Activated naive CD8-positive, alpha-beta T cell treated with anti-CD3 and anti-CD28 coated beads, Interleukin-2, amount 50 U/mL, for 24 hours (primary cell): ENCODE measurements around the gene ASAH2B.
"Not testable (repeated sequence)": the region's sequence is repeated elsewhere in the genome, so short reads cannot be mapped to it uniquely, and the experiment has no call there.

Source experiments
- ATAC-seq: fragments of 150-1000 bp; cut with Tn5 transposase; one replicate; pipeline ENCODE4 v1.10.0; 2021
- DNase-seq: peaks from one replicate; pipeline ENCODE4 v3.0.0; 2021
- H3K27ac Mint-ChIP-seq: one replicate; pipeline ENCODE4 v1.8.0; 2021; ENCODE audit warnings: mild to moderate bottlenecking, mixed read lengths
- H3K27me3 Mint-ChIP-seq: one replicate; pipeline ENCODE4 v1.8.0; 2021; ENCODE audit warnings: mixed read lengths
- H3K36me3 Mint-ChIP-seq: one replicate; pipeline ENCODE4 v1.8.0; 2021; ENCODE audit warnings: low read depth, mixed read lengths
- H3K4me1 Mint-ChIP-seq: one replicate; pipeline ENCODE4 v1.8.0; 2021; ENCODE audit warnings: mixed read lengths
- H3K4me3 Mint-ChIP-seq: one replicate; pipeline ENCODE4 v1.8.0; 2021; ENCODE audit warnings: mild to moderate bottlenecking, moderate library complexity, mixed read lengths
- H3K9me3 Mint-ChIP-seq: one replicate; pipeline ENCODE4 v1.8.0; 2021; ENCODE audit warnings: mixed read lengths

The ASAH2B gene

DNA sequence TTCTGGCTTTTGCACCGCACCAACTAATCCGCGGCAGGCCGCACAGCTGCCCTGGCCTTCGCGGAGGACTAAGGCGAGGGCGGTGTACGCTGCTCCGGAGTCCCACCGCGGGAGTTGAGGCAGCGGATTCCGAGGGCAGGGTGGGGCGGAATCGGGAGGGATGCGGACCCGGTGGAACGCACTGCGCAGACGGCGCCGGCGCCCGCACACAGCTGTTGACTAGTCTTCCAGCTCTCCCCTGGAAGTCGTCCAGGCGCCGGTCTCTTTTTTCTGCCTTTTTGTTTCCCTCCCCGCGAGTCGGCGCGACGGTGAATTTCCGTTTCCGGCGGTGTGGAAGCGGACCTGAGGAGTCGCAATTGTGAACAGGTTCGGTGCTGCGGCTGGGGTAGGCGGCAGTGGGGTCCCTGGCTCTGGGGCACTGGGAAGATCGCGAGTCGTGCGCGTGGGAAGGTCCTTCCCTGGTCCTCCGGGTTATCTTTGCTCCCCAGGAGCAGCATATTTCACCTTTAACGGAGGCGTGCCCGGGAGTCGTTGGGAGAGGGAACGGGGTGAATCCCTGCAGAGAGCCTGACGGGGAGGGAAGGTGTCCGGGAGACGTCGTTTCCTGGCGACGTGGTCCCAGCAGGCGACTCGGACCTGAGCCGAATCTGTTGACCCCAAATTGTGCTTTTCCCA is at the start of gene ASAH2B:
Gene ASAH2B, plus strand, starts transcription at position 319 of the 675 bp plus-strand sequence. CDS start 5,195 bp downstream, outside the sequence.
- H3K4me1 Mint-ChIP-seq: peaks cover 21% of the 10 kb centered on the region

DNA sequence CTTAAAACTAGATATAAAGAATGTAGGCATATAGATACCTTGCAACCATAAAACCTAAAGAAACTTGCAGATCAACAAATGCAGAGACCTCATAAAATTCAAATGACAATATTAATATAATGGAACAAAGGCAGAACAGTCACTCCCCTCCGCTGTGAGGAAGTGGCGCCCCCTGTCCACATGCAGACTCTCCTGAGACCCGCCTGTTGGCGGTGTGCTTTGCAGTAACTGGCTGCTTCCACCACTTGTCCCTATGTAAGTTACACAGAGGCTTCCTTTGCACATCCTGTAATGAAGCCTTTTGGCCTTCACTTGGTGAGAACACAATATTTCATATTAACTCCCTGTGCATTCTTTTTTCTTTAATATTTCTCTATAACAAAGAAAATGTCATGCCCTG is 41.9 kb upstream of the ASAH2B start:
- DNase-seq, H3K27ac Mint-ChIP-seq, H3K27me3 Mint-ChIP-seq, H3K36me3 Mint-ChIP-seq, H3K9me3 Mint-ChIP-seq, H3K4me1 Mint-ChIP-seq, H3K4me3 Mint-ChIP-seq: not testable (repeated sequence)
- ATAC-seq: peak; percentile 63

More for the DNA sequence above, at the start of gene ASAH2B:
- peak within 1 kb of the TSS; percentile 92 for H3K27ac Mint-ChIP-seq
- DNase-seq (peak; percentile 80), ATAC-seq (peak; percentile 81)
- no peaks in the 10 kb centered on the region for H3K9me3 Mint-ChIP-seq
- H3K4me3 Mint-ChIP-seq: peak within 1 kb of the TSS; percentile 91
- H3K27me3 Mint-ChIP-seq: no peaks in the 10 kb centered on the region
- no peaks in the 10 kb centered on the region for H3K36me3 Mint-ChIP-seq

DNA sequence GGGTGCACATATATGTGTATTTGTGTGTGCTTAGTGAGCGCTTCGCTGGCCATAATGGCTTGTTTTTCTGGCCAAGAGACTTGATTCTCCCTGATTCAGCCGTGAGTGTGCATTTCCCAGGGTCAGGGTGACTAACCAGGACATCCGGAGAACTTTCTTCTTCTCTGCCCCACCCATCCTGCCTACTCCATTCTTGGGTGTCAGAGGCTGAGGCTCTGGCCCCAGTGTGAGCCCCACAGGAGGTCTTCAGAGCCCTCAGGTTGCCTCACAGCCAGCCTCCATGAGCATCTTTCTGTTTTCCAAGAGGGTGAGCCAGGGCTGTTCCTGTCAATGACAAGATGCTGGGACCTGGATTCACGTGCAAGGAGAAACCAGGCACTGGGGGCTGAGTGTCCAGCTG is 37.8 kb upstream of the ASAH2B start:
- H3K27ac Mint-ChIP-seq: not testable (repeated sequence)

DNA sequence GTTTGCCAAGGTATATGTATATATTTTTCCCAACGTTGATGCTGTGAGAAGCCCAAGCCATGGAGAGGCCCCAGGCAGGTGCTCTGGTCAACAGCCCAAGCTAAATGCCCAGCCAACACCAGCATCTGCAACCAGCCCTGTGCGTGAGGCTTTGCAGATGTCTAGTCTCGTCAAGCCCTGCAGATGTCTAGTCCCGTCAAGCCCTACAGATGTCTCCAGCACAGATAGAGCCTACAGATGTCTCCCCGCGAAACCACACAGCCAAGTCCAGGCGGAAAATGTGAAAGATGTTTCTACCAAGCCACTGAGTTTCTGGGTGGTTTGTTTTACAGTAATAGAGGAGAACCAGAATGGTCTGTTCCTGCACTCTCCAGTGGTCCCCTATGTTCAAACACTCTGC is 36.7 kb upstream of the ASAH2B start:
- not testable (repeated sequence) for ATAC-seq, H3K36me3 Mint-ChIP-seq, DNase-seq, H3K27me3 Mint-ChIP-seq, H3K4me1 Mint-ChIP-seq, H3K27ac Mint-ChIP-seq, H3K9me3 Mint-ChIP-seq, H3K4me3 Mint-ChIP-seq

More for the DNA sequence above, 37.8 kb upstream of the ASAH2B start:
- not testable (repeated sequence) for ATAC-seq, H3K9me3 Mint-ChIP-seq, H3K4me3 Mint-ChIP-seq, H3K4me1 Mint-ChIP-seq, DNase-seq, H3K36me3 Mint-ChIP-seq, H3K27me3 Mint-ChIP-seq

DNA sequence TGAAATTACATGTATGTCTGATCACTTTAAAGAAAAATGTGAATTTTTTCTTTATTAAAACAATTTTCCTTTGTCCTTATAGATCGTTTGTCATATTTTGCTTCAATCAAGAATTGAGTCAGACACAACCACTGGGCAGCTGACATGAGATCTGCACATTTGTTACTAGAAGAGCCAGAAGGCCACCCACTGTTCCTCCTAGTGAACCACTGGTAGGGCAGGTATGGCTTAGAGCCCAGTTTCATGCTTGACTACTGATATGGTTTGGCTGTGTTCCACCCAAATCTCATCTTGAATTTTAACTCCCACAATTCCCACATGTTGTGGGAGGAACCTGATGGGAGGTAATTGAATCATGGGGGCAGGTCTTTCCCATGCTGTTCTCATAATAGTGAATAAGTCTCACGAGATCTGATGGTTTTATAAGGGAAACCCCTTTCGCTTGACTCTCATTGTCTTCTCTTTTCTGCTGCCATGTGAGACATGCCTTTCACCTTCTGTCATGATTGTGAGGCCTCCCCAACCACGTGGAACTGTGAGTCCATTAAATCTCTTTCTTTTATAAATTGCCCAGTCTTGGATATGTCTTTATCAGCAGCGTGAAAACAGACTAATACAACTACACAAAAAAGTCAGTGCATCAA is 35.2 kb upstream of the ASAH2B start:
- not testable (repeated sequence) for H3K27ac Mint-ChIP-seq, DNase-seq, H3K36me3 Mint-ChIP-seq, H3K27me3 Mint-ChIP-seq, H3K9me3 Mint-ChIP-seq, H3K4me1 Mint-ChIP-seq, H3K4me3 Mint-ChIP-seq
- ATAC-seq: peak; percentile 36

DNA sequence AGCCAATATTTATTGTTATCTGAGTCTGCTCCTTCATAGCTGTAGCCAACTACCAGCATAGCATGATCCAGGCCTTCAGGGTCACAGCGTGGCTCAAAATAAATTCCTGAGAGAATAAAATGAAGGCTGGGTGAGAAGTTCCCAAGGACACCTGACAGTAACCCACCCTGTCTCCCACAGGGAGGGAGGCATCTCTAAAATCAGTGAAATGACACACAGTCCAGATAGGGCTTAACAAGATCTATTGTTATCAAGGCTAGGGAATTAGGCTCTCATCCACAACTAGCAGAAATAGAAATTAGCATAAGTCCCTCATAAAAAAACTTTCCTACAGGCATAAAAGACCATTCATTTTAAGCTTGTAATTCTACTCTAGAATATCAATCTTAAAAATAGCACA is 33.7 kb upstream of the ASAH2B start:
- H3K27ac Mint-ChIP-seq, H3K4me3 Mint-ChIP-seq, H3K9me3 Mint-ChIP-seq, DNase-seq, H3K4me1 Mint-ChIP-seq, ATAC-seq, H3K27me3 Mint-ChIP-seq, H3K36me3 Mint-ChIP-seq: not testable (repeated sequence)

DNA sequence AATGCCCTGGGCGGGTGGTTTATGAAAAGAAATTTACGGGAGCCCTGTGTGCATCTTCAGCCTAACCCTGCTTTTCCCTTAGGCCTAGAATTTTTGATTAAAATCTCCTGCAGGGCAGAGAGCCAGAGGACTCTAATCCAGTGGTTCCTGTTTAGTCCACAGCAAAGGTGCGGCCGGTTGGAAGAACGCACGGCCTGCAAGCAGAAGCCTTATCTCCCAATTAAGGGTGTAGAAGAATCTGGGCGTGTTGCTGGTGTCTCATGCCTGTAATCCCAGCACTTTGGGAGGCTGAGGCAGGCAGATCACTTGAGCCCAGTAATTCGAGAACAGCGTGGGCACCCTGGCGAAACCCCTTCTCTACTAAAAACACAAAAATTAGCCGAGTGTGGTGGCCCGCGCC is 29.5 kb upstream of the ASAH2B start:
- DNase-seq, ATAC-seq, H3K27ac Mint-ChIP-seq, H3K4me1 Mint-ChIP-seq, H3K4me3 Mint-ChIP-seq, H3K9me3 Mint-ChIP-seq, H3K36me3 Mint-ChIP-seq, H3K27me3 Mint-ChIP-seq: not testable (repeated sequence)

DNA sequence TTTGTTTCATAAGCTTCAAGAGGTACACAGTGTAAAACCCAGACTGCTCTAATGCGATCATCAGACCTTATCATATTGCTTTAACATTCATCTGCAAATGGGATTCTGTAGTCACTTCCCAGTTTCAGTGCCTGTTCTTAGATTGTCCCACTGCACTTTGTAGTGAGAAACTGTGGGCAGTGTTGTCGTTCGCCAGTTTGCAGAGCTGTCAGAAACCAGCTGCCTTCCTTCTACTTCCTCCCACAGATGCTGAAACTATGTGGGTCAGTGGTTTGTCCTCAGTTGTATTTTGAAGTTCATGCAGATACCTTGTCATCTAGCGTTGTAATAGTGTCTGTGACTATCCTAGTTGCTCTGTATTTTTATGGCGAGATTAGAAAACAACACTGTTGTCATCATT is 15.9 kb upstream of the ASAH2B start:
- H3K27ac Mint-ChIP-seq, DNase-seq, H3K9me3 Mint-ChIP-seq, H3K4me3 Mint-ChIP-seq, H3K36me3 Mint-ChIP-seq, H3K4me1 Mint-ChIP-seq: not testable (repeated sequence)
- ATAC-seq: peak; percentile 69
- H3K27me3 Mint-ChIP-seq: peaks cover 29% of the 10 kb centered on the region

DNA sequence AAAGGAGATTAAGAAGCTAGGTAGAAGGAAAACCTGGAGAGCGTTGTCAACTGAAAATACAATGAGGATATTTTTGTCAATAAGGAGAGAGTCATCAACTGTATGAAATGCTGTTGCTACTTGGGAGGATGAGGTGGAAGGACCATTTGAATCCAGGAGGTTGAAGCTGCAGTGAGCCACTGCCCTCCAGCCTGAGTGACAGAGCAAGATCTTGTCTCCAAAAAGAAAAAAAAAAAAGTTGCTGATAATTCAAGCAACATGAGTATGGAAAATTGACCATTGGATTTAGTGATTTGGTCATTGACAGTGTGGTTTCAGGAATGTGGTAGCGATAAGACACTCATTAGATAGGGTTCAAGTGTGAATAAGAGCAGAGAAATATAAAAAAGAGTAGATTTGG is 11.6 kb upstream of the ASAH2B start:
- ATAC-seq, H3K4me1 Mint-ChIP-seq, DNase-seq, H3K36me3 Mint-ChIP-seq, H3K4me3 Mint-ChIP-seq, H3K27ac Mint-ChIP-seq, H3K9me3 Mint-ChIP-seq: not testable (repeated sequence)
- peaks cover 29% of the 10 kb centered on the region for H3K27me3 Mint-ChIP-seq

DNA sequence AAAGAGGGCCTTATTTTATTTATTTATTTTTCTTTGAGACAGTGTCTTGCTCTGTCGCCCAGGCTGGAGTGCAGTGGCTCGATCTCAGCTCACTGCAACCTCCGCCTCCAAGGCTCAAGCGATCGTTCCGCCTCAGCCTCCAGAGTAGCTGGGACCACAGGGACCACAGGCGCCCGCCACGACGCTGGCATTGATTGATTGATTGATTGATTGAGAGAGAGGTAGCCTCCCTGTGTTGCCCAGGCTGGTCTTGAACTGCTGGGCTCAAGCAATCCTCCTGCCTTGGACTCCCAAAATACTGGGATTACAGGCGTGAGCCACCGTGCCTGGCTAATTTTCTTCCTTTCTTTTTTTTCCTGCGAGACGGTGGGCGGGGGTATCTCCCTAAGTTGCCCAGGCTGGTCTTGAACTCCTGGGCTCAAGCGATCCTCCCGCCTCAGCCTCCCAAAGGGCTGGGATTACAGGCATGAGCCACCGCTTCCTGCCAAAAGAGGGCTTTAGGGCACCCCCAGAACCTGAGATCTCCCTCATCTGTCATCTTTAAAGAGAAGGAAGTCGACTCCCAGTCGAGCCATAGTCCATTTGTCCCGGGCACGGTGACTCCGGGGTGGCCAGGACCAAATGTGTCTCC is 634 bp upstream of the ASAH2B start:
- not testable (repeated sequence) for ATAC-seq, H3K36me3 Mint-ChIP-seq, H3K27me3 Mint-ChIP-seq, DNase-seq, H3K9me3 Mint-ChIP-seq
- H3K4me3 Mint-ChIP-seq: peak overlapping the region; percentile 91
- H3K27ac Mint-ChIP-seq: peak overlapping the region; percentile 92
- peaks cover 21% of the 10 kb centered on the region for H3K4me1 Mint-ChIP-seq

DNA sequence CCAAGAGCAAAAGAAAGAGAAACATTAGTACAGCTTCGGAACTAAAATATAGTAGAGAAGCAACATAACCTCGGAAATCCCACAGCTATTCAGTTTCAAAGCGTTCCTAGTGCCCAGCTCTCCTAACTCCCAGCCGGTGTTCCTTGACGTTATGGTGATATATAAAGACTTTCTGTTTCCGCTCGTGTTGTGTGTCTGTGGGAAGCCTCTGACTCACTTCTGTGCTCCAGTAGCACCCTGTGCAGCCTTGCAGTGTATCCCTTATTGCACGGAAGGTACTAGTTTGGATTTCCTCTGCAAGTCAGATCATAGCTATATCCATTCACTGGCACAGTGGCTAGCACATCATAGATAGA is 535 bp downstream of the ASAH2B start:
- H3K36me3 Mint-ChIP-seq: no peaks in the 10 kb centered on the region
- H3K27me3 Mint-ChIP-seq: no peaks in the 10 kb centered on the region
- peak overlapping the region; percentile 91 for H3K4me3 Mint-ChIP-seq
- H3K9me3 Mint-ChIP-seq: no peaks in the 10 kb centered on the region
- ATAC-seq: peak; percentile 71
- peaks cover 21% of the 10 kb centered on the region for H3K4me1 Mint-ChIP-seq
- DNase-seq: peak; percentile 14
- H3K27ac Mint-ChIP-seq: peak overlapping the region; percentile 92

DNA sequence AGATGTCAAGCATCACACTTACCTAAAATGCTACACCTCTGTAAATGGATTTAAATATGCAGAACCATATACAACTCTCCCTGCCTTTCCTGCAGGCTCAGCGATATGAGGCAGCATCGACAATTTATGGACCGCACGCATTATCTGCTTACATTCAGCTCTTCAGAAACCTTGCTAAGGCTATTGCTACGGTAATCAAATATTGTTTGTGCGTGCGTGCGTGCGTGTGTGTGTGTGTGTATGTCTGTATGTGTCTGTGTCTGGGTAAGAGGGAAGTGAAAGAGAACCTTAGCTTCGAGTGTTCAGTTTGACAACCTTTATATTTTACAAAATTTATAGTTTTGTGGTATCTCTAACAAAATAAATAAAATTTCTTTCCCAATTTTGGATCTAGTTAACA is 3.1 kb downstream of the ASAH2B start:
- H3K27ac Mint-ChIP-seq, H3K27me3 Mint-ChIP-seq, H3K9me3 Mint-ChIP-seq, H3K36me3 Mint-ChIP-seq, DNase-seq, ATAC-seq, H3K4me3 Mint-ChIP-seq: not testable (repeated sequence)
- peaks cover 21% of the 10 kb centered on the region for H3K4me1 Mint-ChIP-seq

DNA sequence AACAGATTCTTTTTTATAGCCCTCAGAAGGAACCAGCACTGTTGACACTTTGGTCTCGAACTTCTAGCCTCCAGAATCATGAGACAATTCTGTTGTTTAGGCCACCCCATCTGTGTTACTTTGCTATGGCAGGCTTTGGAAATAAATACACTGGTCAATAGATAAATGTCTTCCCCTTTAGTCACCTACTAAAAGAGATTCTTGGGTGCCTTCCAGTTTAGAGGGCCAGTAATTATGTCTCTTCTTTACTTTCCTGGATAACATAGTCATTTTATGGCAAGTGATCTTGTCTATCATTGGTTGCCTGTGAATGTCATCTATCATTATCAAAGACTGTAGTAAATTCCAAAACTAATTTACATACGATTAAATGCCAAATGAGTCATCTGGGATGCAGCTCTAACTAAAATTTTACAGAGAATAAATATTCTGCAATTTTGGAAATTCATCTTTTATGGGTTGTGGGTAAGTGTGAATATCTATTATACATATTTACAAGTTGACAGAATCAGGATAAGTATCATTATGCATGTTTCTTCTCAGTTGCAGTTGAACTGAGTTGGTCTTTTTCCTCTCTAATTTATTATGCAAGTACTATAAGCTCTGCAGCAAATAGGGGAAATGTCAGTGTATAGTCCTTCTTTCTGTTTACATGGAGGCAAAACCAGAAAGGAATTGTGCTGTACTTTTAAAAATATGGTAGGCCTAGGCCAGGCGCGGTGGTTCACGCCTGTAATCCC is 27.2 kb downstream of the ASAH2B start:
- H3K9me3 Mint-ChIP-seq, ATAC-seq, H3K4me1 Mint-ChIP-seq, H3K27me3 Mint-ChIP-seq, H3K27ac Mint-ChIP-seq, H3K4me3 Mint-ChIP-seq, DNase-seq, H3K36me3 Mint-ChIP-seq: not testable (repeated sequence)

DNA sequence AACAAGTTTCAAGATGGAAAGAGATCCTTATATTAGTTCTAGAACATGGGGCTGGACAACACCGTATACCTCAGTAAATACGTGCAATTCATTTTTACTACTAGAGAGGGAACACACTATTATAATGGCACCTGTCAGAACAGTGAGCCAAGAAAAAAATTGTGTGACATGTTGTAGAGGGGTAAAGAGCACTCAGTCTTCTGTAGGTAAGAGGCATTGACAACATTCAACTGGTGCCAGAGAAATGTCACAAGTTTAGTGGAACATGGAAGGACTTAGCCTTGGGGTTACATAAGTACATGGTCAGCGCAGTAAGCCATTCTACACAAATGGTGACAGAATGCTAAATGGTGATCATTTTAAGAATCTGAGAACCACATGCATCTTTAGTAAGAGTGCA is 32.3 kb downstream of the ASAH2B start:
- H3K4me3 Mint-ChIP-seq, H3K9me3 Mint-ChIP-seq, DNase-seq, H3K27me3 Mint-ChIP-seq, H3K27ac Mint-ChIP-seq, ATAC-seq, H3K36me3 Mint-ChIP-seq, H3K4me1 Mint-ChIP-seq: not testable (repeated sequence)

DNA sequence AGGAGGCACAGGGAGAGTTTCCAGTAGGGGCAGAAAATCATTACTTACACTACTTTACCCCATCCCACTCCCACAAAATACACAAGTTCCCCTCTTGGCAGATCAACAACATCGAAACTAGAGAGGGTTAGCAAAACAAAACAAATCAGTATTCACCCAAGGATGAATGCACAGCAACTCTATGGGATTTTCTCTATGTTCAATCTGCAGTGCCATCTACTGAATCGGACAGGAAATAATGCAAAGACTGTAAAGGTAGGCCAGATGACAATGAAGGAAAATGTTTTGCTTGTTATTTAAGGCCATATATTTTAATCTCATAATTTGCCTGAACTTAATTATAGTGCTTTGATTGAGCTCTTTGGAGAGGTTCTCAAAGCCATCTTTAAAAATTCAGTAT is 35.1 kb downstream of the ASAH2B start:
- H3K9me3 Mint-ChIP-seq, DNase-seq, H3K27me3 Mint-ChIP-seq, H3K27ac Mint-ChIP-seq, H3K4me1 Mint-ChIP-seq, H3K4me3 Mint-ChIP-seq, ATAC-seq, H3K36me3 Mint-ChIP-seq: not testable (repeated sequence)
